GM21515 (cell line): ENCODE results near the gene PDE4C.

Source experiments
- ATAC-seq: cut with Tn5 transposase; IDR thresholded peaks from one replicate; pipeline ENCODE4 v1.9.1; 2021; ENCODE audit not compliant: unreplicated experiment

Gene PDE4C

DNA sequence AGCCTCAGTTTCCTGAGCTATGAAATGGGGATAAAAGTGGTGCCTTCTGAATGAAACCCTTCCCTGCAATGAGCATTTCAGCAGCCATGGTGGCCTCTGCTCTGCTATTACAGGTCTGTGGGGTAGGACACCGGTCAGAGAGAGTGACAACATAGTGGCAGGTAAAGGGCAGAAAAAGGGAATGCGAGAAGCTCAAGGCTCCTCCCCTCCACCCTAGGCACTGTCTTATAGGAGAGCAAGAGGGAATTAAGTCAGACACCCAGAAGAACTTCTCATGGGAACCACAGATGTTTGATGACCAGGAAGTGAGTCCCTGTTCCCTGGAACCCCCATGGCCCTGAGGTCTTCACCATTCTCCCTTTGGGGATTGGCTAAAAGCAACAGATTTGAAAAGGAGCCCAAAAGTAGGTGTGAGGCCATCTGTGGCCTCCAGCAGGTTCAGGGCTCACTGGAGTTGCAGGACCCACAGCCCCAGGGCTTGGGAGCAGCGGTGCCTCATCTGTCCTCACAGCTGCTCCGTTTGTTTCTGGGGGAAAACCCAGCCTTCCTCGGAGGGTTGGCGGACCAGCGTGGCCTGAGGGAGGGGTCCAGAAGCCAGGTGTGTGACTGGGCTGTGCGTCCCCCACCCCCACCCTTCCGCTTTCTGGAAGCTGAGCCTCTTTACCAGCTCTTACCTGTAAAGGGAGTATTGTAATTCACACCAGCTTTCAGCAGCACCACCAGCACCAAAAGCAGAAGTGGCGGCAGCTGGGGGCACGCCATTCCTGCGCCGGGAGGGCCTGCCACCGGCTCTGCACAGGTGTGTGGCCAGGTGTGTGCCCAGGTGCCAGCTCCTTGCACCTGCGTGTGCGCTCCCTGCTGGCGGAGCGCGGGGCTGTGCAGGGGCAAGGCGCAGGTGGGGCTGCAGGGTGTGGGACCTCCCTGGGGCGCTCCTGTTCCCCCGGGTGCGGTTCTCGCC lies 28.6 kb upstream of the PDE4C start:
- no peak for ATAC-seq

DNA sequence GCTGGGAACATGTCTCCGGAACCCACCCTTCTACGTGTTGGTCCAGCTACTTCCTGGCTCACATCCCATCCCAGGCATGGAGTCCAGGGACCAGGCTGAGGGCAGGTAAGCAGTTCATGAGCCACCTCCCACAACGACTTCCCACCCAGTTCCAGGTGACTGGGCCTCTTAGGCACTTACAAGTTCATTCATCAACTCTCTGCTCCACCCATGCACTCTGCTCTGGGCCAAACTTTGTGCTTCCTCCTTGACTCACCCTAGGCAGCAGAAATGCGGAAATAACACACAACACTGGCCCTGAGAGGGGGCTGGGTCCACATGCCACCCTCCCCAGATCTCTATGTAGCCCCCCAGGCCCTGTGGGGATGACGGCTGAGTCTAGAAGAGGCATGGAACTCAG lies 27.5 kb upstream of the PDE4C start:
- no peak for ATAC-seq

DNA sequence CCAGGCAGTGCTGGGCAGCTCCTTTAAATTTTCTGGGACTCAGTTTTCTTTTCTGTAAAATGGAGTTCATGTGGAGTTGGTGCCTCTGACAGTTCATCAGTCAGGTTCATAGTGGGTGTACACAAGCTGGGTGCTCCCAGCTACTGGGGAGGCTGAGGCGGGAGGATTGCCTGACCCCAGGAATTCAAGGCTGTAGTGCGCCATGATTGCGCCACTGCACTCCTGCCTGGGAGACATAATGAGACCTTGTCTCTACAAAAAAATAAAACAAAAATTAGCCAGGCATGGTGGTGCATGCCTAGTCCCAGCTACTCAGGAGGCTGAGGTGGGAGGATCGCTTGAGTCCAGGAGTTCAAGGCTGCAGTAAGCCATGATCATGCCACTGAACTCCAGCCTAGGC lies 26.9 kb upstream of the PDE4C start:
- ATAC-seq: no peak

DNA sequence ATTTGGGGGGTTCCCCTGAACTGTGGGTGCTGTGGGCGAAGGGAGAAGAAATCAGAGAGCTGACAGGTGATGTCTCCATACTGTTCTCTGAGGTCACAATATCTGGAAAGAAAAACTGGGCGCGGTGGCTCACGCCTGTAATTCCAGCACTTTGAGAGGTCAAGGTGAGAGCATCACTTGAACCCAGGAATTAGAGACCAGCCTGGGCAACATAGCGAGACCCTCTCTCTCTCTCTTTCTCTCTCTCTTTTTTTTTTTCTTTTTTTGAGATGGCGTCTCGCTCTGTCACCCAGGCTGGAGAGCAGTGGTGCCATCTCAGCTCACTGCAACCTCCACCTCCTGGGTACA lies 26.1 kb upstream of the PDE4C start:
- no peak for ATAC-seq

DNA sequence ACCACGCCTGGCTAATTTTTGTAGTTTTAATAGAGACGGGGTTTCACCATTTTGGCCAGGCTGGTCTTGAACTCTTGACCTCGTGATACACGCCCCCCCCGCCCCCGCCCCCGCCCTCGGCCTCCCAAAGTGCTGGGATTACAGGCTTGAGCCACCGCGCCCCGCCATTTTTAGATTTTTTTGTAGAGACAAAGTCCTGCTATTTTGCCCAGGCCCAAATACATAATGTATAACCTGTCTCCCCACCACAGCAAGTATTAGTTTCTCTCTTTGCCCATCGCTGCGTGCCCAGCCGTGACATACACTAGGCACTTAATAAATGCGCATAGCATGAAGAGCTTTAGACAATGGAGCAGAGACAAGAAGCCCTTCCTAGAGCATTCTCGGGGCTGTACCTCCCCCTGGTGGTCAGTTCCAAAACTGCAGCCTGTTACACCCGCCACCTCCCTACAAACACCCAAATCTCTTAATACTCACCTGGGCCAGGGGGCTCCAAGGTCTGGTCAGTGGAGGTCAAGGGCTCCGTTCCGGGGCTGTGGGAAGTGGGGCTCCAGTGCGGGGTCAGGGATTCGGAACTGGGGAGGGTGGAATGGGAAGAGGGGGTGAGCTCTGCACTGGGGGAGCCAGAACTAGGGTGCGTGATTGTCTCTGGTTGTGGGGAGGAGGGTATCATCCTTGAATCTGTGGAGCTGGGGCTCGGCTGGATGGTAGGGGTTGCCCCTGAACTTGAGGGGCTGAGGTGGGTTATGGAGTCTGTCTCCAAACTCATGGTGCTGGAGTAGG lies 25.5 kb upstream of the PDE4C start:
- ATAC-seq: no peak

DNA sequence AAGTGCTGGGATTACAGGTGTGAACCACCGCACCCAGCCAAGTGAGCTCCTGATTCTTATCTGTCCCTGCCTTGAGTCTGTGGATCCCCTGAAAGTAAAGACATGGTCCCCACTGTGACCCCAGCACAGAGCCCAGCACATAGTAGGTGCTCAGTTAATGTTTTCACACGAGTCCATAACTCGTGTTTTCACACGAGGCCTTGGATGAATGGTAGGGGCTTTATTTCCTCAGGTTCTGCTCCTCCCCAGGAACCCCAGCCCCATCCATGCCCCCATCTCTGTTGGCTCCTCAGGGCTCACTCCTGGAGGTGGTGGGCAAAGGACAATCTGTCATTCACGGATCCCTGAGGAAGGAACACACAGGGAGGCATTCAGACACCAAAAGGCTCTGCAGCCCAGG lies 23.6 kb upstream of the PDE4C start:
- no peak for ATAC-seq

DNA sequence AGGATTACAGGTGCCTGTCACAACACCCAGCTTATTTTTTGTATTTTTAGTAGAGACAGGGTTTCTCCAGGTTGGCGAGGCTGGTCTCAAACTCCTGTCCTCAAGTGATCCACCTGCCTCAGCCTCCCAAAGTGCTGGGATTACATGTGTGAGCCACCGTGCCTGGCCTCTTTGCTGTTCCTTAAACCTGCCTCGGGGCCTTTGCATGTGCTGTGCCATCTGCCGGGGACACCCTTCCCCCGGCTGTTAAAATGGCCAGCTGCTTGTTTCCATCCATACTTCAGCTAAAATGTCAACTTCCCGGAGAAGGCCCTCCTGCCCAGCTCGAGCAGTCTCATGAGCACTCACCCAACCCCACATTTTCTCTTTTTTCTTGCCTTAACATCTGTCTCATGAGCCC lies 19.1 kb upstream of the PDE4C start:
- no peak for ATAC-seq

DNA sequence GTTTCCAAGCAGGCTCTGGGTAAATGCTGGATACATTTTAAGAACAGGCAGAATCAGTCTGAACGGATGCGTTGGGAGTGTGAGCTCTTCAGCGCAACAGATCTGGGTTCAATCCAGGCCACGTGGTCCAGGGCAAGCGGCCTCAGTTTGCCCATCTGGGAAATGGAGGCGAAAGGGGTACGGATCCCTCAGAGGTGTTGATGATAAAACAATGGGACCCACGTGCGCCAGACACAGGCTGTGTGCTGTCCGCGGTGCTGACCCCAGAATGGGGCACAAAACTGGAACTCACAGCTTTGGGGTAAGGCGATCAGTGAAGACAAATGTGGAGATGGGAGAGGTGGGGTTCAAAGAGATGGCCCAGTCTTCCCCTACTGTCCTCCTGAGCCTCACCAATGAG lies 13.1 kb upstream of the PDE4C start:
- ATAC-seq: no peak

DNA sequence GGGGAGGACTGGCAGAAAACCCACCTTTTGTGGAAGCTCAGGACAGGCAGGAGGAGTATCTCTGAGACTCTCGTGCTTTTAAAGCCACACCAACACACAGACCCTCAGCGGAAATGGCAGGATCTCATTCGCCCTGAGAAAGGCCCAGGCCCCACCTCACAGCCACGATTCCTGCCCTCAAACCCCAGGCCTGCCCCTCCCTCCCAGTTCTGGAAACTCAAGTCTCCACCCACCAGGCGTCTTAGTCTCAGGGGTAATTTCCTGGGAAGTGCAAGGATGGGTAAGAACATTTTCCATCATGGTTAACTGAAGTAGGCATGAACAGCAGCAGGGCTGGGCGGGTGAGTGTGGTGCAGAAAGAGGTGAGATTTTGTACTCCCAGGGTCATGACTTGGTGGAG lies 8.0 kb upstream of the PDE4C start:
- ATAC-seq: no peak

DNA sequence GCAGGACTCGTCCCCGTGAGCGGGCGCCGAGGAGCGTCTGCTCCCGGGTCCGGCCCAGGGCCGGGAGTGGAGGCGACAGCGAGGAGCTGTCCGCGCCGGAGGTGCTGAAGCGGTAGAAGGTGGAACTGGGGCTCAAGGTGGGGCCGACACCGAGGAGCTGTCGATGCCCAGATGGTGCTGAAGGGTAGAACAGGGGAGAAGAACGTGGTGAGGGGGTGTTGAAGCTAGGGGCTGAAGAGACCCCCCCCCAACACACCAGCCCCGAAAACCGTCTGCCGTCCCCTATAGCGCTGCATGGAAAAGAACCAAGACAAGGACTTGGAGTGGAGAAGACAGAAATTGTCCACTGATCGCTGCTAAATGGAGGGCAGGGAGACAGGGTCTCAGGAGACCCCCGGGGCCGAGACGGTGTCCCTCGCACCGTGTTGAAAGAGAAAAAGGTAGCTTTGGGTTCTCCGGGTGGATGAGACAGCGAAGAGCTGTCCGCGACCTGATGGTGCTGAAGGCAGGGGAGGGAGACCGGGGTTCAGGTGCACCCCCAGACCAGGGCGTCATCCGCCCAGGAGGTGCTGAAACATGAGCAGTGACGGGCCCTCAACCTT lies 7.1 kb upstream of the PDE4C start:
- ATAC-seq: no peak

DNA sequence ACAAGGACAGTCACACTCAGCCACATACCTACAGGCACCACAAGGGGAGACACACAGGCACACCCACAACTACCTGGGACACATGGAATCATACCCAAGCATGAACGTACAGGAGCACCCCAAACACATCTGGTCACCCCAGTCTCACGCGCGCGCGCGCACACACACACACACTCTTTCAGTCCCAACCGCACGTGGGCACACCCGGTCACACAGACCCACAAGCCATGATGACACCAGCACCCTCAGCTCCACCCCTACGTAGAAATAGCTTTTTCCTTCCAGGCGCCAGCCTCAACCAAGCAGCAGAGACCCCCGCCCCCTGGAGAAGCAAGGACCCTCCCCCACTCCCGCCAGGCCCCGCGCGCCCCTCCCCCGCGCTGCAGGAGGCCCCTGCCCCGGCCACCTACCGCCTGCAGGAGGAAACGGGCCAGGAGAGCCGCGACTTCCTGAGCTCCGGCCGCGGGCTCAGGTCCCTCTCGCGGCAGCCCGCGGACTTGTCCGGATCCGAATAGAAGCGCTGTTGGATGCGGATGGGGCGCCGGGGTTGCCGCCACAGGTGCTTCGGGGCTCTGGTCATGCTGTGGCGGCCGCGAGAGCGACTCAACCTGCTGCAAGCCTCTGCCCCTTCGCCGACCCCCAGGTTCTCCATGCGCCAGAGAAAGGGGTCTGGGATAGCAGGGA lies 6.4 kb upstream of the PDE4C start:
- no peak for ATAC-seq

DNA sequence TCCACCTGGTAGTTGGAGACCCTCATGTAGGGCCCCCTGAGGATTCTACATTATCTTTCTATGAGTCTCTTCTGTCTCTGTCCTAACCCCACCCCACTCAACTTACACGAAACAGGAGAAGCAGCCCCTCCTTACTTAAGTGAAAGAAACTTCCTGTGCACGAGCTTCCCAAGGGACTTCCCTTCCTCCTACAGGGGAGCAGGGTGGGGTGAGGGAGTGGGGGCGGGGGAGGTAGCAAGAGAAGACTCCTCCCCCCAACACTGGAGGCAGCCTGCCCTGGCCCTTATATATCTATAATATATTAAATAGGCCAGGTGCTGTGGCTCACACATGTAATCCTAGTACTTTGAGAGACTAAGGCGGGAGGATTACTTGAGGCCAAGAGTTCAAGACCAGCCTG lies 5.5 kb upstream of the PDE4C start:
- ATAC-seq: no peak

DNA sequence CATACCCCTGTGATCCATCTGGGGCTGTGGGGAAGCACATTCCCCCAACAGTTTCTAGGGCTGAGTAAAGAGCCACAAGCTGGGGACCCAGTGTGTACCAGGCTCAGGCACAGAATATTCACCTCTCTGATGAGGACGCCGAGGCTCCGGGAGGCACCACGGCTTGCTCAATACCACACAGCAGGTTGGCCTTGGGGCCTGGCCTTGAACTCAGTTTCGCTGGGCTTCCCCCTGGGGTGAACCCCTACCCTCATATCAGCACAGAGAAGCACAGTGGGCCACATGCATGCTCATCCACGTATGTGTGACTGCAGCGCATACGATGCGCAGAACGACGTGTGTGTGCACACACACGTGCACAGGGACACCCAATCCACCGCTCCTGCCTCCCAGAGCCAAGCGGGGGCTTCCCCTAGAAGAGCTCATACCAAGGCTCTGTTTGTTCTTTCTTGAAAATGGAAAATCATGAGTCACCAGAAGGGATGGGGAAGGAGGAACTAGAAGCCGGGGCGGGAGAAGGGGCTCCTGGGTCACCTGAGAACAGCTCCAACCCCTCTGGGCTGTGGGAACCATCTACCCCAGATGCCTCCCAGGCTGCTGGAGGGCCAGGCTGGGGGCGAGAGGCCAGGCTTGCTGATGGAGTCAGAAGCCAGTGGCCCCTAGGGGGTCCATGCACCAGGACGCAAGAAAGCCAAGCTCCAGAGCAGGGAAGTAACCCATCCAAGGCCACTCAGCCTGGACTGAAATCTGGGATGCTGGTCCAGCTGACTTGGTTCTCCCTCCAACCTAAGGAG lies 4.9 kb upstream of the PDE4C start:
- ATAC-seq: no peak

DNA sequence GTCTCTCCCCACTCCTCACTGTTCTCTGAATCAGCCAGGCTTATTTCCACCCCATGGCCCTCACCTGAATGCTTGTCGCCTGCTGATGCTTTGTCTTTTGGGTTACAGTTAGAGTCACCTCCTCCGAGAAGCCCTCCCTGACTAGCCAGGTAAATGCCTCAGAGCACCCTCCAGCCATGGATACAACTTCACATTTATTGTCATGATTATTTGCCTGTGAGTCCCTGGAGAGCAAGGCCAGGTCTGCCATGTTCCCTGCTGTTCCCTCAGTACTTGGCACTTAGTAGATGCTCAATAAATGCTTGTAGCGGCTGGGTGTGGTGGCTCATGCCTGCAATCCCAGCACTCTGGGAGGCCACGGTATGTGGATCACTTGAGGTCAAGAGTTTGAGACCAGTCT lies 3.7 kb upstream of the PDE4C start:
- no peak for ATAC-seq

DNA sequence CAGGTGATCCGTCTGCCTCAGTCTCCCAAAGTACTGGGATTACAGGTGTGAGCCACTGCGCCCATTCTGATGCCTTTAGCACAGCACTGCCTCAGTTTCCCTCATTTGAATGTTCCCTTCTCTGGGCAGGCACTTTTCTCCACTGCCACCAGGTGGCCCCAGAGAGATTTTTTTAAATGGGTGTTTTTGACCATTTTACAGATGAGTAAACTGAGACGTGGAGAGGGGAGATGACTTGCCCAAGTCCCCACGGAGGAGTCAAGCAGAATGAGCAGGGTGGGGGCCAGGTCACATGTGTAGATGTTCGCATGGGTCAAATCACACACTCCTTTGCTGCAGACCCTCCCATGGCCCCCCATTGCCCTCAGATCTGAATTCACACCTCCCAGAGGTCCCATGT lies 3.2 kb upstream of the PDE4C start:
- ATAC-seq: no peak

DNA sequence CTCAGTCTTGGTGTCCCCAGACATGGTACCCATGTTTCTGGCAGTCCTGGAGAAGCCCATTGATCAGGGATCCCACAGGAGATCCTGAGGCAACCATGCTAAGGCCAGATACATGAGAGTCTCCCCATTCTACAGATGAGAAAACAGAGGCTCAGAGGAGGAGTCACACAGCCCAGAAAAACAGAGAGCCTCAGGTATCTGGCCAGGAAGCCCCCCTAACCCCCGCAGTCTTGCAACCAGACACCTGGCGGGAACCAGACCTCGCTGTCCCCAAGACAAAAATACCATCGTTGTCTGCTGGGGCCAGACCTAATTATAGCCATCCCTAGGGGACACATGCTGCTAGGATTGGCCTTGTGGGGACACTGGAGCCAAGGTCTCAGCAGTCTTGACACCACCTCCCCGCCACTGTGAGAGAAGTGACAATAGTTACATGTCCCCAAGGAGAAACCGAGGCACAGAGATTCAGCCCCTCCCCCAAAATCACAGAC lies 1.6 kb upstream of the PDE4C start:
- ATAC-seq: no peak

DNA sequence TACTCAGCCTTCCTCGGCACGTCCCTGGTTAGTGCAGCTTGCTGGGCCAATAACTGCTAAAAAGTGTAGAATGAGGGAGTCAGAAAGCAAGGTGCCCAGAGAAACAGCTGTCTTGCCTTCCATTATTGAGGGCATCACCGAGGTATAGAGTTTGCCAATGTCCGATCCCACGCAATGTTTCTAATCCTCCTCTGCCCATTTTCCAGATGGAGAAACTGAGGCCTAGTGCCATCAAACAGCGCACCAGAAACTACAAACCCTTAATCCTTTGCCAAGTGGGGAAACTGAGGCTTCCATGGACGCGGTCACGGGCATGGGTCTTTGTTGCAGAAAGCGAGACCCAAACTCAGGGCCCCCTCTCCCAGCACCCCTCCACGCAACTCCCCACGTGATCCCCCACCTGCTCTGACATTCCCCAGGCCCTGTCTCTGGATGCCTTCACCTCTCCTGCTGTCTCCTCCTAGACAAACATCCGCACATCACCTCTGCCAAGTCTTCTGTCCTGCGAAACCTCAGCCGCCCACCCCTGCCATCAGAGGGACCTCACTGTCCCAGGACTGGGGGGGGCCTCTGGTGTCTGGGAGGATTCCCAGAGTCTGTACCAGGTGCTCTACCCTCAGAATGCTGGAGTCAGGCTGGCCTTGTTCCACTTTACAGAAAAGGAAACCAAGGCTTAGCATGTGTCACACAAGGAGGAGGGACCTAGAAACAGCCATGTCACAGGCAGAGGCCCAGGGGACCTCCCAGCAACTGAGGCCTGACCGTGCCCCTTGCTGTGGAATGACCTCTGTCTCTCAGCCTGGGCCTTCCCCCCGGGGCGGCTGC lies 930 bp upstream of the PDE4C start:
- no peak for ATAC-seq

DNA sequence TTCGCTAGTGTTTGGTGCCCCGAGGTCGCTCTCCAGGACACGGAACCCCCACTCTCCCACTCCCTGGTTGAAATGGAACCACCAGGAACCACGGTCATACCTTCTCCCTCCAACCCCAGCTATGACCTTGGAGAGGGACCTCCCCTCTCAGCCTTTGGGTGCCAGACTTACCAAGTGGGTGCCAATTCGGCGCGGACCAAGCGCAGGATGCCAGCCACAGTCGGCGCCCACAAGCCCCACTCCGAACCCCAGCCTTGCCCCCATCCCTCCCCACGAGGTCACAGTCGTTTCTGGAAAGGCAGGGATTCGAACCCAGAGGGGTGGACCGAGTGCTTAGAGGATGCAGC lies 910 bp downstream of the PDE4C start:
- no peak for ATAC-seq

DNA sequence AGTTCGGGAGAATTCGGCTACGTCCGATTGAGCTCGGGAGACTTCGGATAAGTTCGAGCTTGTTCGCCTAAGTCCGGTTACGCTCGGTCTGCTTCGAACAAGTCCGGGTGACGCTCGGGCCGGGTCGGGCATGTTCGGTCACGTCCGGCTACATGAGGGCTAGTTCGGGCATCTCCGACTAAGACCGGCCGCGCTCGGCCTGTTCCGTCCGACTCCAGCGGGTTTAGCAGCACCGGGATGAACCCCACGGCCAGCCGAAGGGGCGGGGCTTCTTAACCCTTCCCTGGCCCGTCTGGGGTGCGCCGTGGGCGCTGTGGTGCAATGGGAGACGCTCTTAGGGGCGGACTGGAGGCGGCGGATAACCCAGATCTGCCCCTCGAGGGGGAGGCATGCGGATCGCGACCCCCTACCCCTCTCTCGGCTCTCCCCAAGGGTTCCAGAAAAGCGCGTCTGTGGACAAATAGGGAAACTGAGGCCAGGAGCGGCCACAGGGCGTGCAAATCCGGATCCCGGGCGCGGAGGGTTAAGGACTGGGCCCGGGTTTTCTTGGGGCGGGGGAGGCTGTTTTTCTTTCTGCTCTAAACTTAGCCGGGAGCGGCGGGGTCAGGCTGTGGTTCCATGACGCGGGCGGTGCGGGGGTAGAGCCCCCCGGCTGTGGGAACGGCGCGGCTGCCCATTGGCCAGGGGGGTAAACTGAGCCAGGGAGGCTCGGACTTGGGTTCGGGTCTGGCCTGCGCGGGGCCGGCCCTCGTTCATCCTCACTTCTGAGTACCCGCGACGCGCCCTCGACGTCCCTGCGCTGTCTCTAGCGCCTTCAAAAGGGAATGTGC lies 1.5 kb downstream of the PDE4C start:
- ATAC-seq: peak; percentile 91
